IMR-90 (cell line): Measurements from ENCODE around the gene CP. TPM values are rescaled to one million over a fixed set of nuclear protein-coding genes. Genes with fewer than 3 reads are reported as not detected.

ENCODE experiments used
- ATAC-seq: fragments of 200-7000 bp; cut with Tn5 transposase; 2 replicates; pipeline ENCODE4 v1.9.1; 2020; ENCODE audit warnings: low read depth, mild to moderate bottlenecking, moderate library complexity
- BruUV-seq: library from RNA; stranded (reverse); fragments of 400-500 nt; replicated peaks from 2 replicates; lab custom pipeline; 2021; lab: Mats Ljungman, UMichigan
- CTCF ChIA-PET: fragments of 300-600 bp; formaldehyde crosslinking; extraction: SDS; loops from one replicate; lab custom pipeline; 2021; ENCODE audit warnings: antibody characterized with exemption; lab: Yijun Ruan, JAX
- POLR2A ChIA-PET: fragments of 300-600 bp; sonication (Branson Sonifier 250); formaldehyde crosslinking; loops from one replicate; lab custom pipeline; 2022; ENCODE audit warnings: antibody characterized with exemption; ENCODE audit not compliant: unreplicated experiment; lab: Charles Lee
- DNase-seq: peaks from one replicate; pipeline ENCODE4 v3.0.0; 2013
- H2AFZ ChIP-seq: replicated peaks from 2 replicates; pipeline ENCODE3; 2013; ENCODE audit warnings: low read length, mild to moderate bottlenecking; ENCODE audit not compliant: poor library complexity
- H2AK5ac ChIP-seq: 2 replicates; pipeline ENCODE4 v1.6.1; 2013; ENCODE audit warnings: low read depth, low read length, inconsistent platforms
- H2AK9ac ChIP-seq: replicated peaks from 2 replicates; pipeline ENCODE3; 2013; ENCODE audit warnings: mild to moderate bottlenecking, low read depth, low read length, moderate library complexity; ENCODE audit not compliant: poor library complexity
- H2BK120ac ChIP-seq: 2 replicates; pipeline ENCODE4 v1.6.1; 2013; ENCODE audit warnings: low read depth, low read length, inconsistent platforms
- H2BK15ac ChIP-seq: 3 replicates; pipeline ENCODE4 v1.6.1; 2013; ENCODE audit warnings: low read depth, low read length, inconsistent platforms
- H2BK20ac ChIP-seq: 2 replicates; pipeline ENCODE4 v1.6.1; 2013; ENCODE audit warnings: low read depth, mild to moderate bottlenecking, inconsistent platforms, low read length, moderate library complexity
- H2BK5ac ChIP-seq: 2 replicates; pipeline ENCODE4 v1.6.1; 2013; ENCODE audit warnings: mild to moderate bottlenecking, low read depth, low read length, inconsistent platforms; ENCODE audit not compliant: poor library complexity, severe bottlenecking
- H3K14ac ChIP-seq: replicated peaks from 2 replicates; pipeline ENCODE4 v1.6.1; 2013; ENCODE audit warnings: low read depth, low read length, inconsistent platforms
- H3K18ac ChIP-seq: 2 replicates; pipeline ENCODE4 v1.6.1; 2013; ENCODE audit warnings: low read depth, low read length, control low read depth
- H3K23ac ChIP-seq: 2 replicates; pipeline ENCODE4 v1.6.1; 2013; ENCODE audit warnings: low read depth, low read length, inconsistent platforms
- H3K27ac ChIP-seq: 2 replicates; pipeline ENCODE4 v1.5.1; 2013; ENCODE audit warnings: mild to moderate bottlenecking, control low read depth, low read length; ENCODE audit not compliant: insufficient read depth
- H3K27me3 ChIP-seq: 2 replicates; pipeline ENCODE4 v1.6.1; 2013; ENCODE audit warnings: low read length; ENCODE audit not compliant: control insufficient read depth, insufficient read depth
- H3K36me3 ChIP-seq: 2 replicates; pipeline ENCODE4 v1.6.1; 2013; ENCODE audit warnings: low read length, mixed read lengths; ENCODE audit not compliant: control insufficient read depth, insufficient read depth
- H3K4ac ChIP-seq: 2 replicates; pipeline ENCODE4 v1.6.1; 2013; ENCODE audit warnings: low read depth, low read length, inconsistent platforms
- H3K4me1 ChIP-seq: 2 replicates; pipeline ENCODE4 v1.6.1; 2013; ENCODE audit warnings: low read length, mixed read lengths; ENCODE audit not compliant: control insufficient read depth, insufficient read depth
- H3K4me2 ChIP-seq: 2 replicates; pipeline ENCODE4 v1.6.1; 2013; ENCODE audit warnings: low read depth, mild to moderate bottlenecking, control low read depth, low read length, moderate library complexity
- H3K4me3 ChIP-seq: 2 replicates; pipeline ENCODE4 v1.5.1; 2013; ENCODE audit warnings: low read depth, mild to moderate bottlenecking, control low read depth, low read length, moderate library complexity; ENCODE audit not compliant: insufficient read depth
- H3K56ac ChIP-seq: 2 replicates; pipeline ENCODE4 v1.6.1; 2013; ENCODE audit warnings: low read length, inconsistent platforms; ENCODE audit not compliant: insufficient read depth; ENCODE audit errors: extremely low read depth
- H3K79me1 ChIP-seq, 2 experiments: 2 replicates each; pipeline ENCODE4 v1.6.1; 2013; ENCODE audit warnings: low read length in 2 of 2, inconsistent platforms in 1 of 2, low read depth in 1 of 2
- H3K9ac ChIP-seq: 2 replicates; pipeline ENCODE4 v1.6.1; 2013; ENCODE audit warnings: low read depth, low read length, control low read depth
- H3K9me1 ChIP-seq: 2 replicates; pipeline ENCODE4 v1.6.1; 2013; ENCODE audit warnings: low read length, inconsistent platforms; ENCODE audit not compliant: insufficient read depth
- H3K9me3 ChIP-seq: 2 replicates; pipeline ENCODE4 v1.6.1; 2013; ENCODE audit warnings: low read length; ENCODE audit not compliant: control insufficient read depth, insufficient read depth
- H4K20me1 ChIP-seq: 2 replicates; pipeline ENCODE4 v1.6.1; 2013; ENCODE audit warnings: low read length, inconsistent platforms; ENCODE audit not compliant: insufficient read depth
- H4K5ac ChIP-seq: 2 replicates; pipeline ENCODE4 v1.6.1; 2013; ENCODE audit warnings: mild to moderate bottlenecking, low read depth, low read length, control low read depth
- H4K8ac ChIP-seq, 2 experiments: 2 replicates each; pipeline ENCODE4 v1.6.1; 2013; ENCODE audit warnings: low read depth in 2 of 2, low read length in 2 of 2, control low read depth in 1 of 2, inconsistent platforms in 1 of 2
- H4K91ac ChIP-seq: 2 replicates; pipeline ENCODE4 v1.6.1; 2013; ENCODE audit warnings: low read depth, low read length, inconsistent platforms; ENCODE audit not compliant: insufficient read depth
- BHLHE40 ChIP-seq: fragments of 150-350 bp; IDR thresholded peaks from 2 replicates; pipeline ENCODE4 v1.6.1; 2016; ENCODE audit warnings: mild to moderate bottlenecking, low read depth, low read length
- FOS ChIP-seq: fragments of 150-350 bp; IDR thresholded peaks from 2 replicates; pipeline ENCODE4 v1.6.1; 2016; ENCODE audit warnings: low read depth, low read length
- MAFK ChIP-seq: IDR thresholded peaks from 2 replicates; pipeline ENCODE4 v1.6.1; 2012; ENCODE audit warnings: low read depth, low read length, improper control_type of control experiment
- MAZ ChIP-seq: IDR thresholded peaks from 2 replicates; pipeline ENCODE4 v1.6.1; 2012; ENCODE audit warnings: low read depth, mild to moderate bottlenecking, low read length, improper control_type of control experiment, moderate library complexity, borderline replicate concordance
- MXI1 ChIP-seq: IDR thresholded peaks from 2 replicates; pipeline ENCODE4 v1.6.1; 2012; ENCODE audit warnings: low read depth, mild to moderate bottlenecking, low read length, moderate library complexity, borderline replicate concordance
- POLR2A ChIP-seq: IDR thresholded peaks from 2 replicates; pipeline ENCODE4 v1.6.1; 2012; ENCODE audit warnings: mild to moderate bottlenecking, low read depth, low read length
- RAD21 ChIP-seq: IDR thresholded peaks from 2 replicates; pipeline ENCODE4 v1.6.1; 2012; ENCODE audit warnings: low read length, improper control_type of control experiment
- RCOR1 ChIP-seq: IDR thresholded peaks from 2 replicates; pipeline ENCODE4 v1.6.1; 2012; ENCODE audit warnings: mild to moderate bottlenecking, low read length, improper control_type of control experiment; ENCODE audit not compliant: insufficient replicate concordance
- RFX5 ChIP-seq: IDR thresholded peaks from 2 replicates; pipeline ENCODE4 v1.8.0; 2012; ENCODE audit warnings: low read depth, mild to moderate bottlenecking, low read length, moderate library complexity
- SMC3 ChIP-seq: fragments of 150-350 bp; IDR thresholded peaks from 2 replicates; pipeline ENCODE4 v1.6.1; 2016; ENCODE audit warnings: low read depth, mild to moderate bottlenecking, antibody characterized with exemption, low read length, moderate library complexity
- WGBS, 2 experiments: methylation state at CpG; one replicate each; pipeline versions ENCODE4 v1.1.5 to v1.1.7; 2013; ENCODE audit warnings: missing lambda C conversion rate in 2 of 2; ENCODE audit not compliant: insufficient read length in 1 of 2; ENCODE audit errors: extremely low coverage in 2 of 2; 5-methylcytosine and 5-hydroxymethylcytosine counted together
- dilution Hi-C: fragments of 300-500 bp; cut with HindIII; formaldehyde crosslinking; loops from one replicate; pipeline ENCODE4 v1.14.3; 2018; ENCODE audit warnings: low sequenced_read_pairs; ENCODE audit not compliant: unreplicated experiment
- in situ Hi-C: fragments of 300-500 bp; cut with MboI; formaldehyde crosslinking; loops from 3 replicates; pipeline ENCODE4 v1.14.3; 2019; ENCODE audit warnings: low sequenced_read_pairs, inconsistent platforms, mixed read lengths
- intact Hi-C: fragments of 100-400 bp; cut with micrococcal nuclease; formaldehyde crosslinking; loops from 2 replicates; pipeline ENCODE4 v1.10.0; 2022
- polyA plus RNA-seq, 3 experiments: library from polyadenylated mRNA; depleted of rRNA; stranded (reverse); fragments of >200 nt; gene quantifications; 2 replicates each; pipeline ENCODE4 v1.2.3, GENCODE V29; 2012; ENCODE audit warnings: low replicate concordance in 1 of 3
- total RNA-seq: library from RNA; depleted of rRNA; stranded (reverse); fragments of >200 nt; gene quantifications from 2 replicates; pipeline ENCODE4 v1.2.3, GENCODE V29; 2012
- TF ChIP-seq, protein P1 (sequence below): fragments of 150-350 bp; IDR thresholded peaks from 2 replicates; pipeline ENCODE4 v1.6.1; 2017; ENCODE audit warnings: mild to moderate bottlenecking, antibody characterized with exemption, low read length, low read depth
- TF ChIP-seq, protein P2 (sequence below): conservative IDR thresholded peaks from 2 replicates; pipeline ENCODE4 v1.5.1; 2012; ENCODE audit warnings: mild to moderate bottlenecking, low read depth, low read length, improper control_type of control experiment

The CP gene
- total and polyA plus RNA-seq, 2 of the 4 experiments (the other 2 are of a cell fraction), result not detected

DNA sequence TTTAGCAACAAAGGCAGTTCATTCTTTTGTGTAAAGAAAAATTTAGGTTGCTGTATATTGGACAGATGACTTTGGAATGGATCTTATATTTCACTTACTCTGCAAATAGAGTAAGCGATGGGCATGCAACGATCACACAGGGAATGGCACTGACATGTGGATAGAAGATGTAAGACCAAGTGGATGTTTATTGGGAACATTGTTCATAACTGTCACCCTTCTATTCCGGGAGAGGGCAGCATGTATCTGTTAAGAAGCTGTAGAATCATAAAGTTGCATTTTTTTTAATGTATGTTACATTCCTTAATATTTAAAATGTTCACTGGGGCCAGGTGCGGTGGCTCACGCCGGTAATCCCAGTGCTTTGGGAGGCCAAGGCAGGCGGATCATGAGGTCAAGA lies 51.0 kb downstream of the CP start:
- Histone ChIP-seq H4K91ac (no peak overlapping the region), H3K4me3 (no peak overlapping the region), H3K23ac (no peak overlapping the region), H3K9me1 (no peaks in the 10 kb centered on the region), H4K20me1 (no peaks in the 10 kb centered on the region), H3K56ac (no peak overlapping the region), H2AK9ac (no peak overlapping the region), H2BK5ac (no peak overlapping the region), H4K5ac (no peak overlapping the region), H2BK15ac (no peak overlapping the region), H3K9ac (no peak overlapping the region), H2BK120ac (no peak overlapping the region), H3K18ac (no peak overlapping the region), H3K4me1 (peaks cover 3% of the 10 kb centered on the region; the same call in 1 of the 2 replicates), H3K14ac (no peak overlapping the region), H3K36me3 (peaks cover 17% of the 10 kb centered on the region), H2BK20ac (no peak overlapping the region), H3K4ac (no peak overlapping the region), H3K4me2 (no peak overlapping the region), H3K9me3 (no peaks in the 10 kb centered on the region), H3K27ac (no peak overlapping the region), H2AK5ac (no peak overlapping the region), H3K27me3 (no peaks in the 10 kb centered on the region), H3K79me1 (no peaks in the 10 kb centered on the region; a peak in 1 of 4 replicates), H4K8ac (no peak overlapping the region), H2AFZ (no peak overlapping the region)
- WGBS, 2 experiments, result no CpG with 5 or more reads among the region's 7 CpGs
- no peak for TF ChIP-seq RAD21
- no peak for TF ChIP-seq BHLHE40
- TF ChIP-seq FOS, result no peak
- TF ChIP-seq RFX5, result no peak
- TF ChIP-seq SMC3, result no peak
- TF ChIP-seq MAZ, result no peak
- TF ChIP-seq POLR2A, result no peak
- no peak for TF ChIP-seq RCOR1
- TF ChIP-seq MXI1, result no peak
- TF ChIP-seq MAFK, result no peak
- TF ChIP-seq, protein P1, sequence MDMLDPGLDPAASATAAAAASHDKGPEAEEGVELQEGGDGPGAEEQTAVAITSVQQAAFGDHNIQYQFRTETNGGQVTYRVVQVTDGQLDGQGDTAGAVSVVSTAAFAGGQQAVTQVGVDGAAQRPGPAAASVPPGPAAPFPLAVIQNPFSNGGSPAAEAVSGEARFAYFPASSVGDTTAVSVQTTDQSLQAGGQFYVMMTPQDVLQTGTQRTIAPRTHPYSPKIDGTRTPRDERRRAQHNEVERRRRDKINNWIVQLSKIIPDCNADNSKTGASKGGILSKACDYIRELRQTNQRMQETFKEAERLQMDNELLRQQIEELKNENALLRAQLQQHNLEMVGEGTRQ, result no peak
- TF ChIP-seq, protein P2, sequence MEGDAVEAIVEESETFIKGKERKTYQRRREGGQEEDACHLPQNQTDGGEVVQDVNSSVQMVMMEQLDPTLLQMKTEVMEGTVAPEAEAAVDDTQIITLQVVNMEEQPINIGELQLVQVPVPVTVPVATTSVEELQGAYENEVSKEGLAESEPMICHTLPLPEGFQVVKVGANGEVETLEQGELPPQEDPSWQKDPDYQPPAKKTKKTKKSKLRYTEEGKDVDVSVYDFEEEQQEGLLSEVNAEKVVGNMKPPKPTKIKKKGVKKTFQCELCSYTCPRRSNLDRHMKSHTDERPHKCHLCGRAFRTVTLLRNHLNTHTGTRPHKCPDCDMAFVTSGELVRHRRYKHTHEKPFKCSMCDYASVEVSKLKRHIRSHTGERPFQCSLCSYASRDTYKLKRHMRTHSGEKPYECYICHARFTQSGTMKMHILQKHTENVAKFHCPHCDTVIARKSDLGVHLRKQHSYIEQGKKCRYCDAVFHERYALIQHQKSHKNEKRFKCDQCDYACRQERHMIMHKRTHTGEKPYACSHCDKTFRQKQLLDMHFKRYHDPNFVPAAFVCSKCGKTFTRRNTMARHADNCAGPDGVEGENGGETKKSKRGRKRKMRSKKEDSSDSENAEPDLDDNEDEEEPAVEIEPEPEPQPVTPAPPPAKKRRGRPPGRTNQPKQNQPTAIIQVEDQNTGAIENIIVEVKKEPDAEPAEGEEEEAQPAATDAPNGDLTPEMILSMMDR, result no peak
- BruUV-seq, result no TSS peak
- CTCF ChIA-PET, result no interaction called here
- intact Hi-C loops (no loop called here), dilution Hi-C loops (no loop called here), in situ Hi-C loops (no loop called here)
- ATAC-seq, result no peak
- POLR2A ChIA-PET, result no interaction called here
- no peak for DNase-seq
